HepG2 (cell line): ENCODE data around the gene WASHC3.

Experiments used
- EP300 ChIP-seq, 3 experiments: sonication (generic) in 1 of 3; formaldehyde crosslinking in 1 of 3; IDR thresholded peaks; 2 replicates each; pipeline versions ENCODE4 v1.5.1 to v1.6.1; 2011 to 2020; ENCODE audit warnings: low read depth in 2 of 3, low read length in 2 of 3, borderline replicate concordance in 1 of 3, improper control_type of control experiment in 1 of 3, mild to moderate bottlenecking in 1 of 3, missing genetic modification reagents in 1 of 3, moderate library complexity in 1 of 3
- FOXM1 ChIP-seq: sonication (generic); formaldehyde crosslinking; IDR thresholded peaks from 2 replicates; pipeline ENCODE4 v1.5.0; 2020; ENCODE audit warnings: missing genetic modification reagents
- POLR2A ChIP-seq, 2 experiments: IDR thresholded peaks; 2 replicates each; pipeline ENCODE4 v1.6.1; 2011; ENCODE audit warnings: low read depth in 2 of 2, low read length in 2 of 2, mild to moderate bottlenecking in 1 of 2, moderate library complexity in 1 of 2; ENCODE audit not compliant: insufficient read depth in 1 of 2
- RBM39 ChIP-seq: fragments of 200-400 bp; formaldehyde crosslinking; IDR thresholded peaks from one replicate; pipeline ENCODE4 v1.6.1; 2018; ENCODE audit warnings: antibody characterized with exemption, mild to moderate bottlenecking, low read depth, low read length; ENCODE audit not compliant: poor library complexity, severe bottlenecking
- TF ChIP-seq, protein P1 (sequence below): sonication (generic); formaldehyde crosslinking; IDR thresholded peaks from 2 replicates; pipeline ENCODE4 v1.4.0; 2020; ENCODE audit warnings: mild to moderate bottlenecking, missing genetic modification reagents
- TF ChIP-seq, protein P2 (sequence below): sonication (generic); formaldehyde crosslinking; IDR thresholded peaks from 2 replicates; pipeline ENCODE4 v1.5.0; 2020; ENCODE audit warnings: mild to moderate bottlenecking, missing genetic modification reagents, moderate library complexity

DNA sequence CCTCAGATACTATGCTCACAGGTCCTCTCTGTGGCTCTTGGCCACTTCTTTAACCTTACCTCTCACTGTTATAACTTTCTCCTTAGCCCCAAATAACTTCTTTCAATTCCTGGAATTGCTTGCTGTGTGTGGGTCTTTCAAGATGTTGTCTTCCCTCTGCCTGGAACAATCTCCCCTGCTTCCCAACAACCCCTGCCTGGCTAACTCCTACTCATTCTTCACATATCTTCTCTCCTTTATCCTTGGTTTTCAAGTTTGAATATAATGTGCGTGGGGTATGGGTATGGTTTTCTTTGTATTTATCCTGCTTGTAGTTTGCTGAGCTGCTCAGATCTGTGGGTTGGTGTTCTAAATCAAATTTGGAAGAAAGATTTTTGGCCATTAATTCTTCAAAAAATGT, 2.7 kb upstream of the WASHC3 start:
- TF ChIP-seq, protein P1, sequence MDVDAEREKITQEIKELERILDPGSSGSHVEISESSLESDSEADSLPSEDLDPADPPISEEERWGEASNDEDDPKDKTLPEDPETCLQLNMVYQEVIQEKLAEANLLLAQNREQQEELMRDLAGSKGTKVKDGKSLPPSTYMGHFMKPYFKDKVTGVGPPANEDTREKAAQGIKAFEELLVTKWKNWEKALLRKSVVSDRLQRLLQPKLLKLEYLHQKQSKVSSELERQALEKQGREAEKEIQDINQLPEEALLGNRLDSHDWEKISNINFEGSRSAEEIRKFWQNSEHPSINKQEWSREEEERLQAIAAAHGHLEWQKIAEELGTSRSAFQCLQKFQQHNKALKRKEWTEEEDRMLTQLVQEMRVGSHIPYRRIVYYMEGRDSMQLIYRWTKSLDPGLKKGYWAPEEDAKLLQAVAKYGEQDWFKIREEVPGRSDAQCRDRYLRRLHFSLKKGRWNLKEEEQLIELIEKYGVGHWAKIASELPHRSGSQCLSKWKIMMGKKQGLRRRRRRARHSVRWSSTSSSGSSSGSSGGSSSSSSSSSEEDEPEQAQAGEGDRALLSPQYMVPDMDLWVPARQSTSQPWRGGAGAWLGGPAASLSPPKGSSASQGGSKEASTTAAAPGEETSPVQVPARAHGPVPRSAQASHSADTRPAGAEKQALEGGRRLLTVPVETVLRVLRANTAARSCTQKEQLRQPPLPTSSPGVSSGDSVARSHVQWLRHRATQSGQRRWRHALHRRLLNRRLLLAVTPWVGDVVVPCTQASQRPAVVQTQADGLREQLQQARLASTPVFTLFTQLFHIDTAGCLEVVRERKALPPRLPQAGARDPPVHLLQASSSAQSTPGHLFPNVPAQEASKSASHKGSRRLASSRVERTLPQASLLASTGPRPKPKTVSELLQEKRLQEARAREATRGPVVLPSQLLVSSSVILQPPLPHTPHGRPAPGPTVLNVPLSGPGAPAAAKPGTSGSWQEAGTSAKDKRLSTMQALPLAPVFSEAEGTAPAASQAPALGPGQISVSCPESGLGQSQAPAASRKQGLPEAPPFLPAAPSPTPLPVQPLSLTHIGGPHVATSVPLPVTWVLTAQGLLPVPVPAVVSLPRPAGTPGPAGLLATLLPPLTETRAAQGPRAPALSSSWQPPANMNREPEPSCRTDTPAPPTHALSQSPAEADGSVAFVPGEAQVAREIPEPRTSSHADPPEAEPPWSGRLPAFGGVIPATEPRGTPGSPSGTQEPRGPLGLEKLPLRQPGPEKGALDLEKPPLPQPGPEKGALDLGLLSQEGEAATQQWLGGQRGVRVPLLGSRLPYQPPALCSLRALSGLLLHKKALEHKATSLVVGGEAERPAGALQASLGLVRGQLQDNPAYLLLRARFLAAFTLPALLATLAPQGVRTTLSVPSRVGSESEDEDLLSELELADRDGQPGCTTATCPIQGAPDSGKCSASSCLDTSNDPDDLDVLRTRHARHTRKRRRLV (CRISPR knock-in tag), result no peak
- TF ChIP-seq RBM39 (no peak), POLR2A (IDR thresholded peaks at IDR 0.05; ENCODE audit: insufficient read depth in 1 of 2, low read depth in 2 of 2, low read length in 2 of 2) (no peak), EP300 (IDR thresholded peaks at IDR 0.05; ENCODE audit: low read depth in 2 of 2, low read length in 2 of 2) (no peak), EP300 (CRISPR knock-in tag; IDR thresholded peaks at IDR 0.05; ENCODE audit: borderline replicate concordance) (no peak), FOXM1 (CRISPR knock-in tag) (no peak)
- TF ChIP-seq, protein P2, sequence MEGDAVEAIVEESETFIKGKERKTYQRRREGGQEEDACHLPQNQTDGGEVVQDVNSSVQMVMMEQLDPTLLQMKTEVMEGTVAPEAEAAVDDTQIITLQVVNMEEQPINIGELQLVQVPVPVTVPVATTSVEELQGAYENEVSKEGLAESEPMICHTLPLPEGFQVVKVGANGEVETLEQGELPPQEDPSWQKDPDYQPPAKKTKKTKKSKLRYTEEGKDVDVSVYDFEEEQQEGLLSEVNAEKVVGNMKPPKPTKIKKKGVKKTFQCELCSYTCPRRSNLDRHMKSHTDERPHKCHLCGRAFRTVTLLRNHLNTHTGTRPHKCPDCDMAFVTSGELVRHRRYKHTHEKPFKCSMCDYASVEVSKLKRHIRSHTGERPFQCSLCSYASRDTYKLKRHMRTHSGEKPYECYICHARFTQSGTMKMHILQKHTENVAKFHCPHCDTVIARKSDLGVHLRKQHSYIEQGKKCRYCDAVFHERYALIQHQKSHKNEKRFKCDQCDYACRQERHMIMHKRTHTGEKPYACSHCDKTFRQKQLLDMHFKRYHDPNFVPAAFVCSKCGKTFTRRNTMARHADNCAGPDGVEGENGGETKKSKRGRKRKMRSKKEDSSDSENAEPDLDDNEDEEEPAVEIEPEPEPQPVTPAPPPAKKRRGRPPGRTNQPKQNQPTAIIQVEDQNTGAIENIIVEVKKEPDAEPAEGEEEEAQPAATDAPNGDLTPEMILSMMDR (CRISPR knock-in tag), result no peak
